HepG2 (cell line): Measurements from ENCODE around the gene ZNF48. TPM values are rescaled to one million over a fixed set of nuclear protein-coding genes. Genes with fewer than 3 reads are reported as not detected.

Experiments
- EEA1 ChIP-seq: sonication (generic); formaldehyde crosslinking; IDR thresholded peaks from 2 replicates; pipeline ENCODE4 v1.5.1; 2020; ENCODE audit warnings: mild to moderate bottlenecking, missing genetic modification reagents, borderline replicate concordance
- GZF1 ChIP-seq: sonication (generic); formaldehyde crosslinking; IDR thresholded peaks from 2 replicates; pipeline ENCODE4 v1.5.1; 2020; ENCODE audit warnings: mild to moderate bottlenecking, missing genetic modification reagents
- HINFP ChIP-seq: sonication (generic); formaldehyde crosslinking; IDR thresholded peaks from 2 replicates; pipeline ENCODE4 v1.4.0; 2020; ENCODE audit warnings: low read depth, mild to moderate bottlenecking, missing genetic modification reagents
- ISL2 ChIP-seq: sonication (generic); formaldehyde crosslinking; IDR thresholded peaks from 2 replicates; pipeline ENCODE4 v1.5.0; 2020; ENCODE audit warnings: missing genetic modification reagents
- ISX ChIP-seq: sonication (generic); formaldehyde crosslinking; conservative IDR thresholded peaks from 2 replicates; pipeline ENCODE4 v1.5.0; 2020; ENCODE audit warnings: missing genetic modification reagents
- MAZ ChIP-seq, 2 experiments: sonication (generic) in 1 of 2; formaldehyde crosslinking in 1 of 2; IDR thresholded peaks; 2 replicates each; pipeline versions ENCODE4 v1.5.0 to v1.6.1; 2012 to 2020; ENCODE audit warnings: low read depth in 2 of 2, mild to moderate bottlenecking in 2 of 2, borderline replicate concordance in 1 of 2, improper control_type of control experiment in 1 of 2, low read length in 1 of 2, missing genetic modification reagents in 1 of 2, moderate library complexity in 1 of 2
- PREB ChIP-seq: sonication (generic); formaldehyde crosslinking; IDR thresholded peaks from 2 replicates; pipeline ENCODE4 v1.4.0; 2020; ENCODE audit warnings: missing genetic modification reagents
- ZNF3 ChIP-seq: IDR thresholded peaks from 2 replicates; pipeline ENCODE4 v1.7.0; 2017; ENCODE audit warnings: inconsistent platforms
- ZNF331 ChIP-seq: sonication (generic); formaldehyde crosslinking; IDR thresholded peaks from 2 replicates; pipeline ENCODE4 v1.4.0; 2020; ENCODE audit warnings: missing genetic modification reagents
- ZNF367 ChIP-seq: sonication (generic); formaldehyde crosslinking; IDR thresholded peaks from 2 replicates; pipeline ENCODE4 v1.4.0; 2020; ENCODE audit warnings: missing genetic modification reagents, borderline replicate concordance
- ZNF510 ChIP-seq: sonication (generic); formaldehyde crosslinking; IDR thresholded peaks from 2 replicates; pipeline ENCODE4 v1.4.0; 2020; ENCODE audit warnings: low read depth, mild to moderate bottlenecking, missing genetic modification reagents
- ZNF7 ChIP-seq: IDR thresholded peaks from 2 replicates; pipeline ENCODE4 v1.6.1; 2016; ENCODE audit warnings: missing biosample characterization, missing genetic modification reagents
- ZNF737 ChIP-seq: sonication (generic); formaldehyde crosslinking; IDR thresholded peaks from 2 replicates; pipeline ENCODE4 v1.5.0; 2020; ENCODE audit warnings: missing genetic modification reagents, mild to moderate bottlenecking, borderline replicate concordance
- ZNF775 ChIP-seq: sonication (generic); formaldehyde crosslinking; IDR thresholded peaks from 2 replicates; pipeline ENCODE4 v1.4.0; 2020; ENCODE audit warnings: missing genetic modification reagents, mild to moderate bottlenecking, moderate library complexity, borderline replicate concordance
- polyA plus RNA-seq, 8 experiments: library from polyadenylated mRNA; depleted of rRNA in 3 of 8; stranded (reverse) in 7 of 8; unstranded in 1 of 8; fragments of >200 nt; fragmentation: Illumina TruSeq in 4 of 8; extraction: Trizol in 4 of 8; gene quantifications; 2 replicates each; pipeline versions ENCODE4 v1.2.1 to v1.2.3, GENCODE V29; 2011 to 2016; ENCODE audit warnings: low read depth in 4 of 8, missing spikeins in 1 of 8, mixed read lengths in 1 of 8; ENCODE audit not compliant: insufficient read depth in 1 of 8
- total RNA-seq, 5 experiments: library from RNA; depleted of rRNA; stranded (reverse); fragments of >200 nt; fragmentation: Illumina TruSeq; extraction: Trizol; gene quantifications; 2 replicates each; pipeline ENCODE4 v1.2.3, GENCODE V29; 2016; ENCODE audit warnings: low read depth in 1 of 5
- TF ChIP-seq, protein P1 (sequence below): sonication (generic); formaldehyde crosslinking; IDR thresholded peaks from 2 replicates; pipeline ENCODE4 v1.8.0; 2022; ENCODE audit warnings: missing genetic modification reagents, mild to moderate bottlenecking, moderate library complexity, borderline replicate concordance
- TF ChIP-seq, protein P2 (sequence below): sonication (generic); formaldehyde crosslinking; IDR thresholded peaks from 2 replicates; pipeline ENCODE4 v1.5.1; 2020; ENCODE audit warnings: mild to moderate bottlenecking, moderate library complexity, missing genetic modification reagents
- TF ChIP-seq, protein P3 (sequence below): sonication (generic); formaldehyde crosslinking; IDR thresholded peaks from 2 replicates; pipeline ENCODE4 v1.4.0; 2020; ENCODE audit warnings: missing genetic modification reagents, mild to moderate bottlenecking, borderline replicate concordance
- TF ChIP-seq, protein P4 (sequence below): sonication (generic); formaldehyde crosslinking; IDR thresholded peaks from 2 replicates; pipeline ENCODE4 v1.5.0; 2020; ENCODE audit warnings: mild to moderate bottlenecking, missing genetic modification reagents

ZNF48 gene
- total and polyA plus RNA-seq, 2 of the 13 experiments (the other 11 are each of a cell fraction or from before 2014, with no cell fraction given), result 9.9 to 12.3 TPM

DNA sequence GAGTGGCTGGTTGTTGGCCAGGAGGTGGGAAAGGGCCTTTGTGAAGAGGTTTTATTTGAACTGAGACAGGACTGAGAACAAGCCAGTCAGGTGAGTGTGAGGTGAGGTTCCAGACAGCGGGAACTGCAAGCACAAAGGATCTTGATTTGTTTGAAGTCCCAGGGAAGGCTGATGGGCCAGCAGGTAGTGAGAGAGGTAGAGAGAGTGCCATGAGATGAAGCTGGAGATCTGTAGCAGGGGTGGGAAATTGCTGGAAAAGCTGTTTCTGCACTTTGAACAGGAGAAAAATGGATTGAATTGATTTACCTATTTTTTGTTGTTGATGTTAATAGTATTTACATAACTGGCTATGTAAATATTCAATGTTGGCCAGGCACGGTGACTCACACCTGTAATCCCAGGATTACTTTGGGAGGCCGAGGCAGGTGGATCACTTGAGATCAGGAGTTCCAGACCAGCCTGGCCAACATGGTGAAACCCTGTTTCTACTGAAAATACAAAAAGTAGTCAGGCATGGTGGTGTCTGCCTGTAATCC lies 42.4 kb downstream of the ZNF48 start (continued):
- TF ChIP-seq GZF1 (CRISPR knock-in tag), result no peak
- TF ChIP-seq, protein P1, sequence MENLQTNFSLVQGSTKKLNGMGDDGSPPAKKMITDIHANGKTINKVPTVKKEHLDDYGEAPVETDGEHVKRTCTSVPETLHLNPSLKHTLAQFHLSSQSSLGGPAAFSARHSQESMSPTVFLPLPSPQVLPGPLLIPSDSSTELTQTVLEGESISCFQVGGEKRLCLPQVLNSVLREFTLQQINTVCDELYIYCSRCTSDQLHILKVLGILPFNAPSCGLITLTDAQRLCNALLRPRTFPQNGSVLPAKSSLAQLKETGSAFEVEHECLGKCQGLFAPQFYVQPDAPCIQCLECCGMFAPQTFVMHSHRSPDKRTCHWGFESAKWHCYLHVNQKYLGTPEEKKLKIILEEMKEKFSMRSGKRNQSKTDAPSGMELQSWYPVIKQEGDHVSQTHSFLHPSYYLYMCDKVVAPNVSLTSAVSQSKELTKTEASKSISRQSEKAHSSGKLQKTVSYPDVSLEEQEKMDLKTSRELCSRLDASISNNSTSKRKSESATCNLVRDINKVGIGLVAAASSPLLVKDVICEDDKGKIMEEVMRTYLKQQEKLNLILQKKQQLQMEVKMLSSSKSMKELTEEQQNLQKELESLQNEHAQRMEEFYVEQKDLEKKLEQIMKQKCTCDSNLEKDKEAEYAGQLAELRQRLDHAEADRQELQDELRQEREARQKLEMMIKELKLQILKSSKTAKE (CRISPR knock-in tag), result 0 out of 2 replicates have a peak, but pooled peaks have one; percentile 33
- TF ChIP-seq HINFP (CRISPR knock-in tag), result 0 out of 2 replicates have a peak, but pooled peaks have one; percentile 51
- no peak for TF ChIP-seq MAZ (IDR thresholded peaks at IDR 0.05; ENCODE audit: borderline replicate concordance, low read depth, low read length)
- no peak for TF ChIP-seq MAZ (CRISPR knock-in tag; IDR thresholded peaks at IDR 0.05; ENCODE audit: low read depth)
- TF ChIP-seq, protein P2, sequence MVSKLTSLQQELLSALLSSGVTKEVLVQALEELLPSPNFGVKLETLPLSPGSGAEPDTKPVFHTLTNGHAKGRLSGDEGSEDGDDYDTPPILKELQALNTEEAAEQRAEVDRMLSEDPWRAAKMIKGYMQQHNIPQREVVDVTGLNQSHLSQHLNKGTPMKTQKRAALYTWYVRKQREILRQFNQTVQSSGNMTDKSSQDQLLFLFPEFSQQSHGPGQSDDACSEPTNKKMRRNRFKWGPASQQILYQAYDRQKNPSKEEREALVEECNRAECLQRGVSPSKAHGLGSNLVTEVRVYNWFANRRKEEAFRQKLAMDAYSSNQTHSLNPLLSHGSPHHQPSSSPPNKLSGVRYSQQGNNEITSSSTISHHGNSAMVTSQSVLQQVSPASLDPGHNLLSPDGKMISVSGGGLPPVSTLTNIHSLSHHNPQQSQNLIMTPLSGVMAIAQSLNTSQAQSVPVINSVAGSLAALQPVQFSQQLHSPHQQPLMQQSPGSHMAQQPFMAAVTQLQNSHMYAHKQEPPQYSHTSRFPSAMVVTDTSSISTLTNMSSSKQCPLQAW (CRISPR knock-in tag), result no peak; the same call in 1 of the 2 replicates
- TF ChIP-seq ZNF510 (CRISPR knock-in tag), result 0 out of 2 replicates have a peak, but pooled peaks have one; percentile 59
- 0 out of 2 replicates have a peak, but pooled peaks have one; percentile 23 for TF ChIP-seq ZNF775
- TF ChIP-seq ZNF3 (CRISPR knock-in tag), result no peak
- TF ChIP-seq, protein P3, sequence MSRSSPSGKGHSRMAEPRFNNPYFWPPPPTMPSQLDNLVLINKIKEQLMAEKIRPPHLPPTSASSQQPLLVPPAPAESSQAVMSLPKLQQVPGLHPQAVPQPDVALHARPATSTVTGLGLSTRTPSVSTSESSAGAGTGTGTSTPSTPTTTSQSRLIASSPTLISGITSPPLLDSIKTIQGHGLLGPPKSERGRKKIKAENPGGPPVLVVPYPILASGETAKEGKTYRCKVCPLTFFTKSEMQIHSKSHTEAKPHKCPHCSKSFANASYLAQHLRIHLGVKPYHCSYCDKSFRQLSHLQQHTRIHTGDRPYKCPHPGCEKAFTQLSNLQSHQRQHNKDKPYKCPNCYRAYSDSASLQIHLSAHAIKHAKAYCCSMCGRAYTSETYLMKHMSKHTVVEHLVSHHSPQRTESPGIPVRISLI (CRISPR knock-in tag), result peak; percentile 66; the same call in 1 of the 2 replicates
- TF ChIP-seq EEA1 (CRISPR knock-in tag), result peak; percentile 68; the same call in 1 of the 2 replicates
- TF ChIP-seq, protein P4, sequence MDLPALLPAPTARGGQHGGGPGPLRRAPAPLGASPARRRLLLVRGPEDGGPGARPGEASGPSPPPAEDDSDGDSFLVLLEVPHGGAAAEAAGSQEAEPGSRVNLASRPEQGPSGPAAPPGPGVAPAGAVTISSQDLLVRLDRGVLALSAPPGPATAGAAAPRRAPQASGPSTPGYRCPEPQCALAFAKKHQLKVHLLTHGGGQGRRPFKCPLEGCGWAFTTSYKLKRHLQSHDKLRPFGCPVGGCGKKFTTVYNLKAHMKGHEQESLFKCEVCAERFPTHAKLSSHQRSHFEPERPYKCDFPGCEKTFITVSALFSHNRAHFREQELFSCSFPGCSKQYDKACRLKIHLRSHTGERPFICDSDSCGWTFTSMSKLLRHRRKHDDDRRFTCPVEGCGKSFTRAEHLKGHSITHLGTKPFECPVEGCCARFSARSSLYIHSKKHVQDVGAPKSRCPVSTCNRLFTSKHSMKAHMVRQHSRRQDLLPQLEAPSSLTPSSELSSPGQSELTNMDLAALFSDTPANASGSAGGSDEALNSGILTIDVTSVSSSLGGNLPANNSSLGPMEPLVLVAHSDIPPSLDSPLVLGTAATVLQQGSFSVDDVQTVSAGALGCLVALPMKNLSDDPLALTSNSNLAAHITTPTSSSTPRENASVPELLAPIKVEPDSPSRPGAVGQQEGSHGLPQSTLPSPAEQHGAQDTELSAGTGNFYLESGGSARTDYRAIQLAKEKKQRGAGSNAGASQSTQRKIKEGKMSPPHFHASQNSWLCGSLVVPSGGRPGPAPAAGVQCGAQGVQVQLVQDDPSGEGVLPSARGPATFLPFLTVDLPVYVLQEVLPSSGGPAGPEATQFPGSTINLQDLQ, result no peak
- TF ChIP-seq ISX (CRISPR knock-in tag), result no peak
- peak; percentile 71 for TF ChIP-seq ZNF331 (CRISPR knock-in tag)
- TF ChIP-seq ZNF7, result no peak
- no peak for TF ChIP-seq ZNF367 (CRISPR knock-in tag)
- TF ChIP-seq ISL2, result peak; percentile 68
- no peak for TF ChIP-seq PREB (CRISPR knock-in tag)
- TF ChIP-seq ZNF737, result no peak
